ENCODE results near the gene SEMA3A.

GRCh38 chr7:84017651-84018050 is 176.9 kb downstream of the SEMA3A start:
- TF ChIP-seq CTCF (IDR thresholded peaks at IDR 0.05) = no peak
- no peak for TF ChIP-seq EZH2 (IDR thresholded peaks at IDR 0.05)
- no peak for TF ChIP-seq EZH2phosphoT487 (IDR thresholded peaks at IDR 0.05)
